Naive thymus-derived CD8-positive, alpha-beta T cell (primary cell): ENCODE data around the gene PRRC2C. TPM values are rescaled to one million over a fixed set of nuclear protein-coding genes. Genes with fewer than 3 reads are reported as not detected.

ENCODE experiments used
- ATAC-seq, 2 donors: fragments of 150-1000 bp; cut with Tn5 transposase in 1 of 2; sonication (Bioruptor Pico), chemical (Tn5 transposase) in 1 of 2; 1 replicate in 1 of 2; 2 replicates in 1 of 2; pipeline ENCODE4 v1.10.0; 2021; ENCODE audit warnings: mild to moderate bottlenecking in 2 of 2, moderate library complexity in 2 of 2
- POLR2A ChIA-PET: fragments of 350-600 bp; sonication (Branson Sonifier 250); formaldehyde crosslinking; loops from one replicate; lab custom pipeline; 2021; ENCODE audit warnings: antibody characterized with exemption; lab: Charles Lee
- DNase-seq, 10 donors: peaks; one replicate each; pipeline versions ENCODE4 v3.0.0 to v3.0.0-alpha.2; 2020 to 2022
- H3K27ac Mint-ChIP-seq, 10 donors: one replicate each; pipeline ENCODE4 v1.8.0; 2020 to 2022; ENCODE audit warnings: mild to moderate bottlenecking in 10 of 10, mixed read lengths in 10 of 10, moderate library complexity in 4 of 10, inconsistent platforms in 1 of 10
- H3K27me3 Mint-ChIP-seq, 5 donors: one replicate each; pipeline ENCODE4 v1.8.0; 2021 to 2022; ENCODE audit warnings: mixed read lengths in 5 of 5
- H3K36me3 Mint-ChIP-seq, 3 donors: one replicate each; pipeline ENCODE4 v1.8.0; 2020 to 2022; ENCODE audit warnings: mixed read lengths in 3 of 3, mild to moderate bottlenecking in 2 of 3, inconsistent platforms in 1 of 3
- H3K4me1 Mint-ChIP-seq, 4 donors: one replicate each; pipeline ENCODE4 v1.8.0; 2021 to 2022; ENCODE audit warnings: mixed read lengths in 4 of 4
- H3K4me3 Mint-ChIP-seq, 10 donors: one replicate each; pipeline ENCODE4 v1.8.0; 2020 to 2022; ENCODE audit warnings: mild to moderate bottlenecking in 10 of 10, mixed read lengths in 10 of 10, moderate library complexity in 6 of 10, inconsistent platforms in 1 of 10
- H3K9me3 Mint-ChIP-seq, 9 donors: one replicate each; pipeline ENCODE4 v1.8.0; 2020 to 2022; ENCODE audit warnings: mixed read lengths in 9 of 9, mild to moderate bottlenecking in 3 of 9, inconsistent platforms in 1 of 9, moderate library complexity in 1 of 9
- polyA plus RNA-seq, 3 donors: library from polyadenylated mRNA; unstranded; fragments of 300-500 nt; fragmentation: Illumina TruSeq; gene quantifications; one replicate each; pipeline ENCODE4 v1.2.3, GENCODE V29; 2021
- total RNA-seq, 8 experiments: library from RNA in 2 of 8; stranded (reverse) in 2 of 8; gene quantifications; one replicate each; pipeline ENCODE4 v1.2.3 and lab custom pipeline; 2021 to 2026

The PRRC2C gene
- total and polyA plus RNA-seq, 5 experiments from 2014 or later, result 30.0 to 337 (median 82.8) TPM

DNA sequence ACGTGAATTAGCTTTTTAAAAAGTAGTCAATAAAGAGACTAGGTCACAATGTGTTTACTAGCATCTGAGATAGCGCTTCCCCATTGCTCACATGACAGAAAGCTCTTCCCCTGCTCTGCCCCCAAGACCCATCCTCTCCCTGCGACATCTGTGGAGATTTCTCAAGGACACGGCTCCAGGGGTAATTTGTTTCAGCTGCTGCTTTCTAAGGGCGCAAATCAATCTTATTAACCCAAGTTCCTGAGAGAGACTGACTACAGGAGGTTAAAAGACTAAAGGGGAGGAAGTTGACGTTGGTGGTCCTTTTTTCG lies 136.8 kb downstream of the PRRC2C start, which contains the start of gene MYOCOS:
Gene MYOCOS (plus strand): TSS at position 92 of the 311 bp plus-strand sequence. CDS start 1,641 bp downstream, outside the sequence.
- POLR2A ChIA-PET, result no interaction called here
- ATAC-seq (no peak), DNase-seq (no peak)
- Mint-ChIP-seq H3K27me3 (peaks cover 0 to 15% (median 3%) of the 10 kb centered on the region in 5 donors), H3K4me1 (no peaks in the 10 kb centered on the region), H3K9me3 (no peaks in the 10 kb centered on the region), H3K4me3 (no peak within 1 kb of the TSS), H3K27ac (peak within 1 kb of the TSS in 1 of 10 donors; percentile 77), H3K36me3 (no peaks in the 10 kb centered on the region)

DNA sequence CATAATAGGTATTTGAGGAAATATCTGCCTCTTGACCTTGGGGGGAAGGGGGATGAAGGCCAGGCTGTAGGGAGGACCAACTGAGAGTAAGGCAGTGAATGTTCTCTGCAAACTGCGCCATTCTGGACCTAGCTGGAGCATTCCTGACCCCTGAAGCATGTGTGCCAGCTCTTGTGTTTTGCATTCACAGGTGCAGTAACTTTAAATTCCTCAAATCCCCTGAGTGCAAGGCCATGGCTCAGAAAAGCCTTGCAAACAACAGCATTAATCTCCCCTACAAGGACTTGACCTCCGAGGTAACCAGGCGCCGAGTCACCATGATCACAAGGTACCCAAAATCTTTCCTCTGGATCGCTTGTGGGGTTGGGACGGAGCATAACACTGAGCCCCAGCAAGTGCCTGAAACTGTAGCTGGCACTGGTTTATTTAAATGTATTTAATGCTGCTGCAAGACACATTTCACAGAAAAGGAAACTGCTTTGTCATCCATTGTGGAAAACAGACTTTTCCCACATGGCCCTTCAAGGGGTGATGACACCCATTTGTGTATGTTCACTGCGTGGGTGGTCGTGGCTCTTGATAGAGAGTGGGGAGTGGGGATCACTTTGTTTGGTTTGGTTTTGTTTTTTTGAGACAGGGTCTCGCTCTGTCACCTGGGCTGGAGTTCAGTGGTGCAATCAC lies 138.5 kb downstream of the PRRC2C start:
- no peak for ATAC-seq
- H3K27ac Mint-ChIP-seq, result no peak overlapping the region

DNA sequence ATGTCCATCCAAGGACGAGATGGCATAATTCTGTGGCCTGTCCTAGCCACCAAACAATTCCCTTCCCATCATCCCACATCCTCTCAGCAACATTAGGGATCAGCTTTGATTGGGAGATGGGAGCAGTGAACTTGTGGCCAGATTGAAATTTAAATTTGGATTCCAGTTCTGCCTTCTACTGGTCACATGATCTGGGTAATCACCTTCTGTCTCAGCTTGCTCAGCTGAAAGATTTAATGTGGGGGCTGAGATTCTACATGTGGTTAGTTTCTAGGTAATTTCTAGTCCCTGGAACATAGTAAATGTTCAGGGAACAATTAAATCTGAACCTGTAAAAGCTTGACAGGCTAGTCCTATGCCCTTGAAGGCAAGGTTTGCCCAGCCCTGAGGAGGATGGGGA lies 139.9 kb downstream of the PRRC2C start:
- DNase-seq (no peak), ATAC-seq (no peak)
- Mint-ChIP-seq H3K36me3 (peaks cover 0 to 4% (median 0%) of the 10 kb centered on the region in 3 donors), H3K27ac (peak overlapping the region in 1 of 10 donors; percentile 90), H3K4me1 (no peaks in the 10 kb centered on the region), H3K4me3 (no peak overlapping the region), H3K27me3 (peaks cover 9 to 24% (median 19%) of the 10 kb centered on the region in 5 donors), H3K9me3 (peaks cover 0 to 2% (median 0%) of the 10 kb centered on the region in 9 donors)
- POLR2A ChIA-PET, result no interaction called here

More for the DNA sequence above, 138.5 kb downstream of the PRRC2C start:
- POLR2A ChIA-PET, result no interaction called here
- H3K9me3 Mint-ChIP-seq, result no peaks in the 10 kb centered on the region
- no peak for DNase-seq
- H3K36me3 Mint-ChIP-seq, result no peaks in the 10 kb centered on the region
- no peak overlapping the region for H3K4me3 Mint-ChIP-seq
- peaks cover 2 to 15% (median 8%) of the 10 kb centered on the region in 5 donors for H3K27me3 Mint-ChIP-seq
- no peaks in the 10 kb centered on the region for H3K4me1 Mint-ChIP-seq

DNA sequence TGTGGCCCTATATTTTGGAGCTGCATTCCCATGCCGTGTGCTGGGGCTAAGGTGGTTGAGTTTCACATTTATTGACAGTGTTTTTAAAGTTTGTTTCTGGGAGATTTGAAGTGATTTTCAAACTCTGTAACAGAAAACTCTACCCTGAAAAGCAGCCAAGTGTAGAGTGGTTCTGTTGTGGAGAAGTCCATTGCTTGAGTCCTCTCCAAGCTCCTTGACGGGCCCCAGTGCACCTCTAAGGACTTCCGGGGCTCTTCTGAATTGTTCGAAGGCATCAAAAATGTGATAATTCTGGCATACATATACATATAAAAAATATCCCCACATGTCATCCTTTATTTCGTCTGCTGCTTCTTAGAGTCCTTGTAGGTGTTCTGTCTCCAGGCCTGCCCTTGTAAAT lies 141.7 kb downstream of the PRRC2C start:
- DNase-seq (no peak), ATAC-seq (no peak)
- no peaks in the 10 kb centered on the region for H3K4me1 Mint-ChIP-seq
- peaks cover 0 to 2% (median 0%) of the 10 kb centered on the region in 9 donors for H3K9me3 Mint-ChIP-seq
- H3K4me3 Mint-ChIP-seq, result no peak overlapping the region
- H3K27me3 Mint-ChIP-seq, result peaks cover 14 to 30% (median 24%) of the 10 kb centered on the region in 5 donors
- POLR2A ChIA-PET, result no interaction called here
- peaks cover 0 to 8% (median 2%) of the 10 kb centered on the region in 3 donors for H3K36me3 Mint-ChIP-seq
- no peak overlapping the region for H3K27ac Mint-ChIP-seq

DNA sequence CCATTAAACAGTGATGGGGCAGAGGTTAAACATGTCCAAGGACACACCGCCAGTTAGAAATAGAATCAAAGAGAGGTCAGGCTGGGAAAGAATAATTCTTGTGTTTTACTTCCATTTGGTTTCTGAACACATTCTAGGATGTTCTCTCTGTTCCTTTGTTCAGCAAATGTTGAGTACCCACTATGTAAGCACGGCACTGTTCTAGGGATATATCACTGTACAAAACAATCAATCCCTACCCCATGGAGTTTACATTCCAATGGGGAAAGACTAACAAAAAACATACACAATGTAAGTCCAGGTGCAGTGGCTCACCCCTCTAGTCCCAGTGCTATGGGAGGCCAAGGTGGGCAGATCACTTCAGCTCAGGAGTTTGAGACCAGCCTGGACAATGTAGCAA lies 142.9 kb downstream of the PRRC2C start:
- no peak for ATAC-seq
- DNase-seq, result no peak
- POLR2A ChIA-PET, result no interaction called here
- H3K4me3 Mint-ChIP-seq, result no peak overlapping the region
- peaks cover 0 to 8% (median 2%) of the 10 kb centered on the region in 3 donors for H3K36me3 Mint-ChIP-seq
- H3K27ac Mint-ChIP-seq, result no peak overlapping the region
- peaks cover 18 to 32% (median 24%) of the 10 kb centered on the region in 5 donors for H3K27me3 Mint-ChIP-seq
- H3K4me1 Mint-ChIP-seq, result peaks cover 0 to 2% (median 0%) of the 10 kb centered on the region in 4 donors
- peaks cover 0 to 3% (median 0%) of the 10 kb centered on the region in 9 donors for H3K9me3 Mint-ChIP-seq

DNA sequence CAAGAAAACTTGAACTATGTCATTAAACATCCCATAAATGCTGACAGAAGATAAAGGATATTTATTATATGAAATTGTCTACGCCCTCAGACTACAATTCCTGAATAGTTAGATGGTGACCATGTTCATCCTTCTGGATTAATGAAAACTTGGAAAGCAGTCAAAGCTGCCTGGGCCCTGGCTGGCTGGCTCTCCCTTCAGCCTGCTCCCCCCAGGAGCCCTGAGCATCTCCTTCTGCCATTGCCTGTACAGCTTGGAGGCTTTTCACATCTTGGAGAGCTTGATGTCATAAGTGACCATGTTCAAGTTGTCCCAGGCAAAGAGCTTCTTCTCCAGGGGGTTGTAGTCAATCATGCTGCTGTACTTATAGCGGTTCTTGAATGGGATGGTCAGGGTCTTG lies 150.3 kb downstream of the PRRC2C start:
- Mint-ChIP-seq H3K9me3 (peaks cover 0 to 3% (median 0%) of the 10 kb centered on the region in 9 donors), H3K4me3 (no peak overlapping the region), H3K4me1 (peaks cover 0 to 10% (median 6%) of the 10 kb centered on the region in 4 donors), H3K27me3 (peaks cover 1 to 11% (median 6%) of the 10 kb centered on the region in 5 donors), H3K27ac (no peak overlapping the region), H3K36me3 (no peaks in the 10 kb centered on the region)
- ATAC-seq, result no peak
- POLR2A ChIA-PET, result no interaction called here
- no peak for DNase-seq

DNA sequence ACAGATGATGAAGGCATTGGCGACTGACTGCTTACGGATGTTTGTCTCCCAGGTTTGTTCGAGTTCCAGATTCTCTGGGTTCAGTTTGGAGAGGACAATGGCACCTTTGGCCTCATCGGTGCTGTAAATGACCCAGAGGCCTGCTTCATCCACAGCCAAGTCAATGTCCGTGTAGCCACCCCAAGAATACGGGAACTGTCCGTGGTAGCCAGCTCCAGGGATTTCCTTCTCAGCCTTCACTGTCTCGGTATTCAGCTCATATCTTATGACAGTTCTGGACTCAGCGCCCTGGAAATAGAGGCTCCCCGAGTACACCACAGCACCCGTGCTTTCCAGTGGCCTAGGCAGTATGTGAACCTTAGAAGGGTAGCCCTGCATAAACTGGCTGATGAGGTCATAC lies 150.8 kb downstream of the PRRC2C start:
- DNase-seq (no peak), ATAC-seq (no peak)
- POLR2A ChIA-PET, result no interaction called here
- H3K27me3 Mint-ChIP-seq, result peaks cover 0 to 11% (median 6%) of the 10 kb centered on the region in 5 donors
- H3K4me3 Mint-ChIP-seq, result no peak overlapping the region
- H3K9me3 Mint-ChIP-seq, result peaks cover 0 to 3% (median 0%) of the 10 kb centered on the region in 9 donors
- H3K27ac Mint-ChIP-seq, result no peak overlapping the region
- H3K4me1 Mint-ChIP-seq, result peaks cover 0 to 10% (median 6%) of the 10 kb centered on the region in 4 donors
- no peaks in the 10 kb centered on the region for H3K36me3 Mint-ChIP-seq

DNA sequence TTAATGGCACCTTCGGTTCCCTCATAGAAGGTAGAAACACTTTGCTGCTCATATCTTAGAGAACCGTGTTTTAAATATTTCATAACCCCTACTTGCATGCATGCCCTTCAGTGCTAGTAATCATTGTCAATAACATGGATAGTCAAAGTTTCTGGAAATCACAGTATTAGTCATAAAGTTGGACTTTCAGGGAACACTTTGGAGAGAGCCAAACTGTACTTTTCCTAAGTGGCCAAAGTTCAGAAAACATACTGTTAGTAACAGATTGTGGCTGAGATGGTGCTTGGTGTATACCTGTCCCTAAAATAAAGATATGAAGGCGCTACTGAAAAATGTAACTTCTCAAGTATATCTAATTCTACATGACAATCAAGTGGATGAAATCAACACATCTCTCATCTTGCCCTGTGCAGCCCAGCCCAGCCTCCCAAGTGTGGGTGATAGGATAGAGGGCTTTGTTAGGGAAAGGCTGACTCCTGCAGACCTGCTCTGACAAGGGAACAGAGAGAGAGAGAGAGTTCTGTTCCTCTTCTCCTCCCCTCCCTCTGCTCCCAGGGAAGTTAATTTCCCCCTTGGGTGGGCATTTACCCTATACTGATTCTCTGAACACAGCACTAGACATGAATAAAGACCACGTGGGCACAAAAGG lies 152.7 kb downstream of the PRRC2C start:
- POLR2A ChIA-PET, result interaction anchor here (0.7 kb wide), 1 partner anchor 33 kb away, joined by 3 read pairs; no protein-coding TSS in a partner anchor
- H3K36me3 Mint-ChIP-seq, result no peaks in the 10 kb centered on the region
- DNase-seq (no peak), ATAC-seq (no peak)
- H3K27ac Mint-ChIP-seq, result no peak overlapping the region
- no peak overlapping the region for H3K4me3 Mint-ChIP-seq
- no peaks in the 10 kb centered on the region for H3K9me3 Mint-ChIP-seq
- peaks cover 0 to 10% (median 6%) of the 10 kb centered on the region in 4 donors for H3K4me1 Mint-ChIP-seq
- H3K27me3 Mint-ChIP-seq, result peaks cover 0 to 8% (median 2%) of the 10 kb centered on the region in 5 donors

DNA sequence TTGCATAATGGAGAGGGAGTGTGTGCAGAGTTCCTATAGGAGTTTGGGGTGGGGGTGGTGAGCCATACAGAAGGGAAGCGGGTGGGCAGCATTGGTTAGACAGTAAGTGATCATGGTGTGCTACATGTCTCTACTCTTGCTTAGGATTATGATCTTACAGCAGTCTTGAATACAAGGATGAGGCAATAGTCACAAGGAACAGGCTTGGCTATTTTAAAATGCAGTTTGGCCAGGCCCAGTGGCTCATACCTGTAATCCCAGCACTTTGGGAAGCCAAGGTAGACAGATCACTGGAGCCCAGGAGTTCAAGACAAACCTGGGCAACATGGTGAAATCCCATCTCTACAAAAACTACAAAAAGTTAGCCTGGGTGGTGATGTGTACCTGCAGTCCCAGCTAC lies 154.9 kb downstream of the PRRC2C start:
- no peak overlapping the region for H3K27ac Mint-ChIP-seq
- H3K27me3 Mint-ChIP-seq, result peaks cover 0 to 8% (median 2%) of the 10 kb centered on the region in 5 donors
- H3K36me3 Mint-ChIP-seq, result no peaks in the 10 kb centered on the region
- DNase-seq (no peak), ATAC-seq (no peak)
- POLR2A ChIA-PET, result no interaction called here
- peaks cover 4 to 13% (median 8%) of the 10 kb centered on the region in 4 donors for H3K4me1 Mint-ChIP-seq
- no peak overlapping the region for H3K4me3 Mint-ChIP-seq
- H3K9me3 Mint-ChIP-seq, result no peaks in the 10 kb centered on the region

DNA sequence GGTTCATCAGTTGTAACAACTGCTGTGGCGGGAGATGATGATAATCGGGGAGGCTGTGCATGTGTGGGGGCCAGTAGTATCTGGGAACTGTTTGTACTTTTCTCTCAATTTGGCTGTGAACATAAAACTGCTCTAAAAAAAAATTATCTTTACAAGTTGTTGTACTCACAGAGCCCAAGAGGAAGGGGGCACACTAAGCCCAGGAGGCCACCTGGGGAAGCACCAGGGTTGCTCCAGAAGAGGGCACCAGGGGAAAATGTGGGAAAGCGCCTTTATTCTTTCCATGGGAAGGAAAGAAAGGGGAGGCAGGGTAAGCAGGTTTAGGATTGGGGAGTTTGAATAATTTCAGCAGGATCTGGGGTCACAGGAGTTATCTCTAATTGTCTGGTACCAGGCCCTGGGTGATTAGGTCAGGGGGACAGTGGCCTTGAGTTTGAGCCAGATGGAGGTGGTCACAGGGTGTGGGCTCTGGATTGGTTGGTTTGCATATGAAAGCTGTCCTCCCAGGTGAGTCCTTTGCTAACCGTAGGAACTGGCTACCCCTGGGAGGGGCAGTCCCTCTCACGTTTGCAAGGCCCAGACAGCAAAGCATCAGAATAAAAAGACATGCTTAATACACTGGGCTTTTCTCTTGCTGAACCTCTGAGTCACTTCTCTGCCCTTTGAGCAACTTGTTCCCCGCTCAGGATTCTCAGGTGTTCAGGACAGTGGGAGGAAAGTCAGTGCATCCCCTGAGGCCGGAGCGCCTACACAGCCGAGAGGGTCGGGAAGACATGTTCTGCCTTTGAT lies 155.9 kb downstream of the PRRC2C start:
- Mint-ChIP-seq H3K4me3 (no peak overlapping the region), H3K36me3 (no peaks in the 10 kb centered on the region), H3K27ac (no peak overlapping the region), H3K9me3 (no peaks in the 10 kb centered on the region), H3K27me3 (peaks cover 0 to 8% (median 2%) of the 10 kb centered on the region in 5 donors), H3K4me1 (peaks cover 6 to 12% (median 7%) of the 10 kb centered on the region in 4 donors)
- no peak for DNase-seq
- ATAC-seq, result no peak
- POLR2A ChIA-PET, result no interaction called here

DNA sequence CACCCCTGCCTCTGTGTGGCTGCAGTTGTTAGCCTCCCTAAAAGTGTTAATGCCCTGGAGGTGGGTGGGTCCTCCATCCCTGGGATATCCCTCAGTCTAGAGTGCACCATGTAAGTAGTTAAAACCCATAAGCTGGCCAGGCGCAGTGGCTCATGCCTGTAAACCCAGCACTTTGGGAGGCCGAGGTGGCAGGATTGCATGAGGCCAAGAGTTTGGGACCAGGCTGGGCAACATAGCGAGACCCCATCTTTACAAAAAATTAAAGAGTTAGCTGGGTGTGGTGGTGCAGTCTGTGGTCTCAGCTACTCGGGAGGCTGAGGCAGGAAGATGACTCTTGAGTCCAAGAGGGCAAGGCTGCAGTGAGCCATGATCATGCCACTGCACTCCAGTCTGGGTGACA lies 156.9 kb downstream of the PRRC2C start:
- H3K9me3 Mint-ChIP-seq, result no peaks in the 10 kb centered on the region
- H3K27ac Mint-ChIP-seq, result no peak overlapping the region
- POLR2A ChIA-PET, result no interaction called here
- no peak for DNase-seq
- peaks cover 0 to 5% (median 2%) of the 10 kb centered on the region in 5 donors for H3K27me3 Mint-ChIP-seq
- ATAC-seq, result no peak
- no peak overlapping the region for H3K4me3 Mint-ChIP-seq
- H3K4me1 Mint-ChIP-seq, result peaks cover 6 to 12% (median 7%) of the 10 kb centered on the region in 4 donors
- H3K36me3 Mint-ChIP-seq, result no peaks in the 10 kb centered on the region
